Ascending aorta (tissue), 2 donors: Measurements from ENCODE around the gene GALNT9. TPM values are rescaled to one million over a fixed set of nuclear protein-coding genes. Genes with fewer than 3 reads are reported as not detected.
A peak's percentile ranks its signal among the peaks of the same experiment; 100 is the strongest.

ENCODE experiments used
- DNase-seq, 2 donors: peaks; one replicate each; pipeline ENCODE4 v3.0.0-alpha.2; 2019; ENCODE audit warnings: low spot score in 2 of 2
- H3K27ac ChIP-seq, 2 donors: fragments of 200-600 bp; sonication (generic); one replicate each; pipeline ENCODE4 v1.5.1; 2016 to 2017; ENCODE audit warnings: mild to moderate bottlenecking in 1 of 2
- H3K27me3 ChIP-seq: fragments of 200-600 bp; sonication (generic); one replicate; pipeline ENCODE4 v1.5.1; 2017
- H3K36me3 ChIP-seq, 2 donors: fragments of 200-600 bp; sonication (generic); one replicate each; pipeline ENCODE4 v1.5.1; 2016
- H3K4me1 ChIP-seq, 2 donors: fragments of 200-600 bp; sonication (generic); one replicate each; pipeline ENCODE4 v1.5.1; 2016 to 2017; ENCODE audit warnings: mild to moderate bottlenecking in 1 of 2
- H3K4me3 ChIP-seq, 2 donors: fragments of 200-600 bp; sonication (generic); one replicate each; pipeline ENCODE4 v1.5.1; 2016 to 2017; ENCODE audit warnings: mild to moderate bottlenecking in 1 of 2
- H3K9me3 ChIP-seq, 2 donors: fragments of 200-600 bp; sonication (generic); one replicate each; pipeline ENCODE4 v1.5.1; 2016
- CTCF ChIP-seq, 3 experiments: fragments of 200-600 bp in 2 of 3; fragments of 450-650 bp in 1 of 3; sonication (generic) in 2 of 3; IDR thresholded peaks; one replicate each; pipeline ENCODE4 v1.5.1; 2016 to 2019; ENCODE audit warnings: antibody characterized with exemption in 3 of 3, mild to moderate bottlenecking in 1 of 3, moderate library complexity in 1 of 3
- intact Hi-C: fragments of 100-400 bp; cut with DNase I; formaldehyde crosslinking; loops from one replicate; pipeline ENCODE4 v1.15.1; 2023
- total RNA-seq: library from RNA; depleted of rRNA; stranded (reverse); fragments of >200 nt; gene quantifications from one replicate; pipeline ENCODE4 v1.1.0, GENCODE V29; 2016

GALNT9 gene
- total RNA-seq, 1 donor from 2014 or later: not detected

- Histone ChIP-seq H3K9me3 (peaks cover 14 to 23% of the 10 kb centered on the region in 2 donors), H3K4me1 (peaks cover 7% of the 10 kb centered on the region in 2 donors), H3K4me3 (peak overlapping the region; percentile 54 to 73), H3K27ac (peak overlapping the region; percentile 68 to 76), H3K27me3 (no peaks in the 10 kb centered on the region), H3K36me3 (no peaks in the 10 kb centered on the region)
- intact Hi-C loops: no loop called here
- TF ChIP-seq CTCF (IDR thresholded peaks at IDR 0.05): no peak
- DNase-seq: no peak
Observed at GRCh38 chr12:132188916-132189325, 140.5 kb downstream of the GALNT9 start.

- intact Hi-C loops: no loop called here
- Histone ChIP-seq H3K27ac (peak overlapping the region in 1 of 2 donors; percentile 76), H3K4me1 (peaks cover 7% of the 10 kb centered on the region in 2 donors), H3K36me3 (no peaks in the 10 kb centered on the region), H3K4me3 (no peak overlapping the region), H3K27me3 (no peaks in the 10 kb centered on the region), H3K9me3 (peaks cover 10 to 23% of the 10 kb centered on the region in 2 donors)
- DNase-seq: no peak
- no peak for TF ChIP-seq CTCF (IDR thresholded peaks at IDR 0.05)
Observed at GRCh38 chr12:132188451-132188901, 140.9 kb downstream of the GALNT9 start.

- no peak overlapping the region for H3K4me3 ChIP-seq
- peaks cover 10 to 23% of the 10 kb centered on the region in 2 donors for H3K9me3 ChIP-seq
- DNase-seq: no peak
- no peak overlapping the region for H3K27ac ChIP-seq
- no peaks in the 10 kb centered on the region for H3K36me3 ChIP-seq
- no peak for TF ChIP-seq CTCF (IDR thresholded peaks at IDR 0.05)
- intact Hi-C loops: no loop called here
- H3K27me3 ChIP-seq: no peaks in the 10 kb centered on the region
- peaks cover 7% of the 10 kb centered on the region in 2 donors for H3K4me1 ChIP-seq
Observed at GRCh38 chr12:132187646-132188450, 141.5 kb downstream of the GALNT9 start.

- Histone ChIP-seq H3K9me3 (peaks cover 10 to 23% of the 10 kb centered on the region in 2 donors), H3K4me3 (no peak overlapping the region), H3K4me1 (peaks cover 7% of the 10 kb centered on the region in 2 donors), H3K36me3 (no peaks in the 10 kb centered on the region), H3K27me3 (no peaks in the 10 kb centered on the region), H3K27ac (no peak overlapping the region)
- TF ChIP-seq CTCF (IDR thresholded peaks at IDR 0.05): no peak
- intact Hi-C loops: no loop called here
- DNase-seq: no peak
Observed at GRCh38 chr12:132186857-132187620, 142.3 kb downstream of the GALNT9 start.

GRCh38 chr12:132186208-132186856, 143.1 kb downstream of the GALNT9 start:
- intact Hi-C loops: no loop called here
- H3K36me3 ChIP-seq: no peaks in the 10 kb centered on the region
- TF ChIP-seq CTCF (IDR thresholded peaks at IDR 0.05): no peak

More at GRCh38 chr12:132186208-132186856, 143.1 kb downstream of the GALNT9 start:
- no peaks in the 10 kb centered on the region for H3K27me3 ChIP-seq
- peaks cover 7% of the 10 kb centered on the region in 2 donors for H3K4me1 ChIP-seq
- H3K27ac ChIP-seq: no peak overlapping the region
- DNase-seq: no peak
- H3K4me3 ChIP-seq: peak overlapping the region in 1 of 2 donors; percentile 2
- H3K9me3 ChIP-seq: peaks cover 10 to 23% of the 10 kb centered on the region in 2 donors
